ENCODE data around the gene RNF217.

DNA sequence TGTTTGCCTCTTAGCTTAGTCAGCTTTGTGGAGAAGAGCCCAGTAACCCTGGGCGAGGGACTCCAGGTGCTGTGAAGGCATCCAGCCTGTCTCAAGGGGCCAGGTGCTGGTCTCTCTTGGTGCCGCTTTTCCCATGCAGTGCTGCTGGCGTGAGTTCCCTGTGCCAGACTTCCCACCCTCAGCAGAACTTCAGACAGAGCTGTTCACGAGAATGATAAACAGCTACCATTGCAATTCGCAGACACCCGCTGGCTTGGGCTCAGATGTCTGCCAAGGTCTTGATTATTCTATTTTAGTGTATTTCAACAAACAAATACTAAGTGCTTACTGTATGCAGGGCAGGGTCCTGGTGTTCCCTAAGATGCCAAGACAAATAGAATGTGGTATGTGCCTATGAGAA is 57.7 kb downstream of the RNF217 start:
- TF ChIP-seq POLR2A (IDR thresholded peaks at IDR 0.05) = no peak
- TF ChIP-seq, protein P1, sequence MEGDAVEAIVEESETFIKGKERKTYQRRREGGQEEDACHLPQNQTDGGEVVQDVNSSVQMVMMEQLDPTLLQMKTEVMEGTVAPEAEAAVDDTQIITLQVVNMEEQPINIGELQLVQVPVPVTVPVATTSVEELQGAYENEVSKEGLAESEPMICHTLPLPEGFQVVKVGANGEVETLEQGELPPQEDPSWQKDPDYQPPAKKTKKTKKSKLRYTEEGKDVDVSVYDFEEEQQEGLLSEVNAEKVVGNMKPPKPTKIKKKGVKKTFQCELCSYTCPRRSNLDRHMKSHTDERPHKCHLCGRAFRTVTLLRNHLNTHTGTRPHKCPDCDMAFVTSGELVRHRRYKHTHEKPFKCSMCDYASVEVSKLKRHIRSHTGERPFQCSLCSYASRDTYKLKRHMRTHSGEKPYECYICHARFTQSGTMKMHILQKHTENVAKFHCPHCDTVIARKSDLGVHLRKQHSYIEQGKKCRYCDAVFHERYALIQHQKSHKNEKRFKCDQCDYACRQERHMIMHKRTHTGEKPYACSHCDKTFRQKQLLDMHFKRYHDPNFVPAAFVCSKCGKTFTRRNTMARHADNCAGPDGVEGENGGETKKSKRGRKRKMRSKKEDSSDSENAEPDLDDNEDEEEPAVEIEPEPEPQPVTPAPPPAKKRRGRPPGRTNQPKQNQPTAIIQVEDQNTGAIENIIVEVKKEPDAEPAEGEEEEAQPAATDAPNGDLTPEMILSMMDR (IDR thresholded peaks at IDR 0.05 in 4 of 5, conservative IDR thresholded peaks at IDR 0.05 in 1 of 5) = no peak
